Measurements from ENCODE around the gene AOC2.

GRCh38 chr17:42798383-42799380 is 45.7 kb upstream of the AOC2 start, which contains the start of the genes CNTD1 and COA3:
- TF ChIP-seq, protein P1, sequence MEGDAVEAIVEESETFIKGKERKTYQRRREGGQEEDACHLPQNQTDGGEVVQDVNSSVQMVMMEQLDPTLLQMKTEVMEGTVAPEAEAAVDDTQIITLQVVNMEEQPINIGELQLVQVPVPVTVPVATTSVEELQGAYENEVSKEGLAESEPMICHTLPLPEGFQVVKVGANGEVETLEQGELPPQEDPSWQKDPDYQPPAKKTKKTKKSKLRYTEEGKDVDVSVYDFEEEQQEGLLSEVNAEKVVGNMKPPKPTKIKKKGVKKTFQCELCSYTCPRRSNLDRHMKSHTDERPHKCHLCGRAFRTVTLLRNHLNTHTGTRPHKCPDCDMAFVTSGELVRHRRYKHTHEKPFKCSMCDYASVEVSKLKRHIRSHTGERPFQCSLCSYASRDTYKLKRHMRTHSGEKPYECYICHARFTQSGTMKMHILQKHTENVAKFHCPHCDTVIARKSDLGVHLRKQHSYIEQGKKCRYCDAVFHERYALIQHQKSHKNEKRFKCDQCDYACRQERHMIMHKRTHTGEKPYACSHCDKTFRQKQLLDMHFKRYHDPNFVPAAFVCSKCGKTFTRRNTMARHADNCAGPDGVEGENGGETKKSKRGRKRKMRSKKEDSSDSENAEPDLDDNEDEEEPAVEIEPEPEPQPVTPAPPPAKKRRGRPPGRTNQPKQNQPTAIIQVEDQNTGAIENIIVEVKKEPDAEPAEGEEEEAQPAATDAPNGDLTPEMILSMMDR (conservative IDR thresholded peaks at IDR 0.05; ENCODE audit: low read length), result no peak
- TF ChIP-seq EZH2phosphoT487 (IDR thresholded peaks at IDR 0.05; ENCODE audit: borderline replicate concordance), result no peak
